Stomach (tissue), 4 donors: ENCODE measurements around the gene NAIP.
"Not testable (repeated sequence)": the region's sequence is repeated elsewhere in the genome, so short reads cannot be mapped to it uniquely, and the experiment has no call there.

Experiments used
- CTCF ChIP-seq, 7 experiments: fragments of 450-650 bp in 4 of 7; fragments of 200-600 bp in 3 of 7; sonication (generic) in 3 of 7; IDR thresholded peaks; one replicate each; pipeline ENCODE4 v1.5.1; 2016 to 2019; ENCODE audit warnings: antibody characterized with exemption in 7 of 7, control low read depth in 2 of 7, mild to moderate bottlenecking in 1 of 7
- POLR2A ChIP-seq, 4 donors: fragments of 450-650 bp; IDR thresholded peaks; one replicate each; pipeline ENCODE4 v1.6.1; 2016; ENCODE audit warnings: antibody characterized with exemption in 4 of 4, control low read depth in 2 of 4, mild to moderate bottlenecking in 1 of 4, moderate library complexity in 1 of 4
- POLR2AphosphoS5 ChIP-seq, 3 donors: sonication (generic); formaldehyde crosslinking; IDR thresholded peaks; one replicate each; pipeline ENCODE4 v1.6.1; 2016; ENCODE audit warnings: antibody characterized with exemption in 3 of 3

GRCh38 chr5:71067262-71067928 lies 42.3 kb upstream of the NAIP start, which contains the start of gene GTF2H2:
- not testable (repeated sequence) for TF ChIP-seq POLR2AphosphoS5, CTCF, POLR2A (IDR thresholded peaks at IDR 0.05)
